ENCODE results near the gene FUZ.

FUZ gene

DNA sequence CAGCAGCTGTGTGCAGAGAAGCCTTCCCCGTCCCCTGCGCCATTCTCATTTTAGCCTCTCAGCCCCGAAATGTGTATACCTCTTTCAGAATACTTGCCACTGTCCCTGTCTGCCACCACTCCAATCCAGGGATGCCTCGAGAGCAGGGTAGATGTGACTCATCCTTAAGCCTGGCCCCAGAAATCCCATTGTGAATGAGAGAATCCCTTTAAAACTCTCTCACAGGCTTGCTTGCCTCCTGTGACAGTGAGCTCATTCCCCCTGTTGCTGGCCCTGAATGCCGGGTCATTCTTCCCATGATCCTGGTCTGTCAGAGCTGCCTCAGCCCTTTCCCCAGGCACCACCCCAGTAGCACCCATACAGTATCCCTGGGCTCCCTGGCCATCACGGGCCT is 36.7 kb downstream of the FUZ start:
- no peak for DNase-seq

GRCh38 chr19:49775742-49776370 is 37.2 kb downstream of the FUZ start:
- no peak for DNase-seq

DNA sequence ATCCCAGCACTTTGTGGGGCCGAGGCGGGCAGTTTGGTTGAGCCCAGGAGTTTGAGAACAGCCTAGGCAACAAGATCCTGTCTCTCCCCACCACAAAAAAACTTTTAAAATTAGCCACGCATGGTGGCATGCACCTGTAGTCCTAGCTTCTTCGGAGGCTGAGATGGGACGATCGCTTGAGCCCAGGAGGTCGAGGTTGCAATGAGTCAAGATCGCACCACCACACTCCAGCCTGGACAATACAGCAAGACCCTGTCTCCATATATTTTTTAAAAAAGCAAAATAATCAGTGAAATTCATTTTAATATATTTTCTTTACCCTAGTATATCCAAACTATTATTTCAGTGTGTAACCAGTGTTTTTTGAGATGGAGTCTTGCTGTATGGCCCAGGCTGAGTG is 38.1 kb downstream of the FUZ start:
- no peak for DNase-seq

DNA sequence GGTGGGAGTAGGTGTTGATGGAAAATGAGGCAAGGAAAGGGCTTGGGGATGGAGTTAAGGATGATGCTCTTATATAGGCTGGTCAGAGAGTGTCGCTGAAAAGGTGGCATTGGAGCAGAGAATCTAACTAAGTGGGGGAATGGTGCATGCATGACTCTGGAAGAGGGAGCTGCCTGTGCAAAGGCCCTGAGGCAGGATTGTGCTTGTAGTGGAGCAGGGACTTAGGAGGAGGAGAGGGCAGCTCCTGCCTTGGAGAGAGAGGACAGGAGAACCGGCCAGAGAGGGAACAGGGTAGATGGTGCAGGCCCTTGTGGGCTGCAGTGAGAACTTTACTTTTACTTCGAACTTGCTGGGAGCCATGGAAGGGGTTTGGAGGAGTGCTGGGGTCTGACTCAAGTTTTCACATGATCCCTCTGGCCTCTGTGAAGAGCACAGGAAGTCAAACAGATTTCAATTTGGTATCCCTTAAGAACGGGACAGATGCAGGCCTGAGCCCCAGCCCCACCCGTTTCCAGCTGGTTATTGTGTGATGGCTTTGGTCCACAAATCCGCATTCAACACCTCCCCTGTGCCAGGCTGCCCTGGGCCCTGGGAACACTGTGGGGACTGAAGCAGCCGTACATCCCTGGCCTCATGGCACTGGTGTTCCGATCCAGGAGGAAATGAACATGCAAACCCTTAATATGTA is 39.3 kb downstream of the FUZ start:
- no peak for DNase-seq

- no peak for DNase-seq
Observed at GRCh38 chr19:49772850-49773432, 40.2 kb downstream of the FUZ start.

DNA sequence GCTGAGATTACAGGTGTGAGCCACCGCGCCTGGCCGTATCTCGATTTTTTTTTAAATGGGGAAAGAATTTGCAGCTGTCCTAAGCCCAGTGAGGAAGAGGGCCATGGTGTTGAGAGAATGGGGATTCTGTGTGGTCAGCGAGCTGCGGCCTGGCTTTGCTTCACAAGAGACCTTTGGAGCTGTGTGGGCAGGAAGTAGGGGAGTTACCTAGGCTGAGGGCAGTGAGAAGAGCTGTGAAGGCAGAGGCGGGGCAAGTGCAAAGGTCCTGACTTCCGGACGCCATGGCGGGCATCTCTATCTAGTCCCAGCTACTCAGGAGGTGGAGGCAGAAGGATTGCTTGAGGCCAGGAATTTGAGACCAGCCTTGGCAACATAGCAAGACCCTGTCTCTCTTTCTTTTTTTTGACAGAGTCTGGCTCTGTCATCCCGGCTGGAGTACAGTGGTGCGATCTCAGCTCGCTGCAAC is 41.4 kb downstream of the FUZ start:
- no peak for DNase-seq

- no peak for DNase-seq
Observed at GRCh38 chr19:49770529-49770928, 42.6 kb downstream of the FUZ start.

GRCh38 chr19:49767967-49768581 is 45.0 kb downstream of the FUZ start:
- DNase-seq, result no peak

DNA sequence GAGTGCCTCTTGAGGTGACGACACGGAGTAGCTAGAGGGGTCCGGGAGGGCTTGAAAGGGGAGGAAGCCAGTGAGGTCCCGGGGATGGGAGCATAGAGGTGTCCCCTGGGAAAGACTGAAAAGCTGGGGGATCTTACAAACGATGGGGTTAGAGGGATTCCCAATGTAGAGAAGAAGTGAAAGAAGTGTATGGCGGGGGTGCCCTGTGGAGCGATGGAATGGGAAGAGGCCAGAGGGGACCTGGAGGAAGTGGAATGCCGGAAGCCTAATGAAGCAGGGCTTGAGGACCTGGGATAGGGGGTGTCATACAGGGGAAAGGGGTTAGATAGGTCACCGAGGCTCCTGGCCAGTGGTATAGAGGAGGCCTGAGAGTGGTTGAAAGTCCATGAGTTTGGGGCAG is 45.7 kb downstream of the FUZ start:
- DNase-seq, result no peak

DNA sequence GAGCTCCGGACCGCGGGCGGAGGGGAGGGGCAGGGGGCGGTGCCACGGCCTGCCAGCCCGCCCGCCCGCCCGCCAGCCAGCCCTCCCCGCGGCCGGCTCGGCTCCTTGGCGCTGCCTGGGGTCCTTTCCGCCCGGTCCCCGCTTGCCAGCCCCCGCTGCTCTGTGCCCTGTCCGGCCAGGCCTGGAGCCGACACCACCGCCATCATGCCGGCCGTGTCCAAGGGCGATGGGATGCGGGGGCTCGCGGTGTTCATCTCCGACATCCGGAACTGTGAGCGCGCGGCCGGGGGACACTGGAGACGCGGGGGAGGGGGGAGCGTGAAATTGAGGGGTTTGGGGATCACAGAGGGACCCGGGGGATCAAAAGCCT is 46.2 kb downstream of the FUZ start, which contains the start of gene AP2A1:
AP2A1 (plus strand) TSS at position 72 of the 370 bp plus-strand sequence; CDS start at position 205, 133 bp downstream.
- DNase-seq, result no peak

- peak; percentile 100 for DNase-seq
Observed at GRCh38 chr19:49766007-49766929, 46.8 kb downstream of the FUZ start.

DNA sequence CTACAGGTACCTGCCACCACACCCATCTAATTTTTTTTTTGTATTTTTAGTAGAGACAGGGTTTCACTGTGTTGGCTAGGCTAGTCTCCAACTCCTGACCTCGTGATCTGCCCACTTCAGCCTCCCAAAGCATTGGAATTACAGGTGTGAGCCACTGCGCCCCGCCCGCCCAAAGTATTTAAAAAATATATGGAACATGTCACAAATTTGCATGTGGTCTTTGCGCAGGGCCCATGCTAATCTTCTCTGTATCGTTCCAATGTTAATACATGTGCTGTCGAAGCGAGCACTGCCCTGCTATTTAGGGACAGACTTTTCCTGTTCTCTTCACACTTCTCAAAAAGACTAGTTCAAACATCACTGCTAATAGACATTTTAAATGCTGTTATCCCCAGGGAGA is 48.8 kb downstream of the FUZ start:
- DNase-seq, result no peak

DNA sequence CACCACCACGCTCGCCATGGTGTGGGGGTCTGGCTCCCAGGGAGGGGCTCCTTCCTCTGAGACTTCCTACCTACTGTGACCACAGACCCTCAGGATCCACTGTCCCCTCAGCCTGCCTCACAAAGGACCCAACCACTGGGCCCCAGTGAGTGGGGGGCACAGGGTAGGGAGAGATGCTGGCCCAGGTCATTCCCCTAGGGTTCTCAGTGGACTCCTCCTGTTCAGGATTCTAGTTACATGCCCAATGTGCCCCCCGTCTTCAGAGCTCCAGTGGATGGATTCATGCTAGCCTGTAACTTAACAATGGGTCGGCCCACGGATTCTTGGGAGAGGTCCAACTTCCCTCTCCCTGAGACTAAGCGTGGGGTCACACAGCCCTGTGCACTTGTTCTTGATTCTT is 49.9 kb downstream of the FUZ start, which contains the start of gene TSKS:
TSKS (minus strand) TSS at position 77 of the 400 bp plus-strand sequence; CDS start at position 18, 59 bp downstream.
- no peak for DNase-seq

- DNase-seq, result no peak
Observed at GRCh38 chr19:49761625-49762311, 51.3 kb downstream of the FUZ start.

DNA sequence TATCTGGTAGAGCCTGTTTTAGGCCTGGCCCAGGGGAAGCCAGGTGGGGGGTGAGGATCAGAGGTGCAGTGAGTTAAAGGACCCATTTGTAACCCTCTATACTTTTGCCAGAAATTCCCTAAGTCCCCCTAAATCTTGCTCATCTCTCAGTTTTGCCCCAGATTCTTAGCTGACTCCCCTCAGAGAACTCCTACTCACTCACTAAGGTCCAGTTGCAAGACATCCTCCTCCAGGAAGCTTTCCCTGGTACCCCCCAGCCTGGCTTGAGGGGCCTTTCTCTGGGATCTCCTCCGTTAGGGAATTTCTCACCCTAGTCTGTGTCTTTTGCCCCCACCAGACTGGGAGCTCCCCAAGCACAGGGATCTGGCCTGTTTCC is 51.9 kb downstream of the FUZ start:
- no peak for DNase-seq

- no peak for DNase-seq
Observed at GRCh38 chr19:49758292-49758691, 54.8 kb downstream of the FUZ start.
